Fibroblast of lung (primary cell): ENCODE measurements around the gene BBS9. TPM values are rescaled to one million over a fixed set of nuclear protein-coding genes. Genes with fewer than 3 reads are reported as not detected.

Experiments
- DNase-seq, 2 donors: peaks; one replicate each; pipeline versions ENCODE4 v3.0.0 to v3.0.0-alpha.2; 2010; ENCODE audit warnings: low read depth in 2 of 2
- H2AFZ ChIP-seq: 2 replicates; pipeline ENCODE4 v1.5.1; 2012; ENCODE audit warnings: low read length, control low read depth, inconsistent platforms
- H3K27ac ChIP-seq: 2 replicates; pipeline ENCODE4 v1.5.1; 2011; ENCODE audit warnings: low read length, control low read depth; ENCODE audit not compliant: insufficient read depth
- H3K27me3 ChIP-seq: 2 replicates; pipeline ENCODE4 v1.5.1; 2011; ENCODE audit warnings: mild to moderate bottlenecking, low read length; ENCODE audit not compliant: control insufficient read depth, insufficient read depth
- H3K36me3 ChIP-seq: 2 replicates; pipeline ENCODE4 v1.5.1; 2011; ENCODE audit warnings: low read length; ENCODE audit not compliant: control insufficient read depth, insufficient read depth
- H3K4me1 ChIP-seq: 2 replicates; pipeline ENCODE4 v1.5.1; 2011; ENCODE audit warnings: low read length; ENCODE audit not compliant: control insufficient read depth, insufficient read depth; ENCODE audit errors: extremely low read depth
- H3K4me2 ChIP-seq: 2 replicates; pipeline ENCODE4 v1.5.1; 2011; ENCODE audit warnings: low read length, control low read depth; ENCODE audit not compliant: insufficient read depth; ENCODE audit errors: extremely low read depth
- H3K4me3 ChIP-seq, 4 experiments: fragments of 200-600 bp in 1 of 4; sonication (generic) in 1 of 4; replicated peaks in 1 of 4; 2 replicates each; pipeline ENCODE4 v1.5.1; 2011 to 2016; ENCODE audit warnings: low read length in 4 of 4, low read depth in 3 of 4, mild to moderate bottlenecking in 3 of 4, control low read depth in 2 of 4, inconsistent platforms in 1 of 4, mixed read lengths in 1 of 4; ENCODE audit not compliant: insufficient read depth in 1 of 4; ENCODE audit errors: control extremely low read depth in 1 of 4
- H3K79me2 ChIP-seq: 2 replicates; pipeline ENCODE4 v1.5.1; 2012; ENCODE audit warnings: mild to moderate bottlenecking, low read length, inconsistent platforms; ENCODE audit not compliant: control insufficient read depth, insufficient read depth
- H3K9ac ChIP-seq: 2 replicates; pipeline ENCODE4 v1.5.1; 2011; ENCODE audit warnings: mild to moderate bottlenecking, low read length, control low read depth; ENCODE audit not compliant: insufficient read depth
- H3K9me3 ChIP-seq: 2 replicates; pipeline ENCODE4 v1.5.1; 2012; ENCODE audit warnings: low read depth, low read length; ENCODE audit not compliant: control insufficient read depth, insufficient read depth
- H4K20me1 ChIP-seq: 2 replicates; pipeline ENCODE4 v1.5.1; 2011; ENCODE audit warnings: low read length; ENCODE audit not compliant: control insufficient read depth, insufficient read depth; ENCODE audit errors: extremely low read depth
- EZH2 ChIP-seq: IDR thresholded peaks from 2 replicates; pipeline ENCODE4 v1.5.1; 2012; ENCODE audit warnings: low read length, control low read depth, mild to moderate bottlenecking; ENCODE audit errors: missing control alignments
- polyA plus RNA-seq, 2 donors: library from polyadenylated mRNA; depleted of rRNA in 1 of 2; stranded (reverse) in 1 of 2; unstranded in 1 of 2; fragments of >200 nt; gene quantifications; 2 replicates each; pipeline ENCODE4 v1.2.1, GENCODE V29; 2011 to 2012; ENCODE audit warnings: missing spikeins in 1 of 2
- total RNA-seq: library from RNA; depleted of rRNA; stranded (reverse); fragments of >200 nt; gene quantifications from 2 replicates; pipeline ENCODE4 v1.2.1, GENCODE V29; 2014
- TF ChIP-seq, protein P1 (sequence below), 2 donors: IDR thresholded peaks in 1 of 2; conservative IDR thresholded peaks in 1 of 2; 1 replicate in 1 of 2; 2 replicates in 1 of 2; pipeline ENCODE4 v1.5.1; 2011 to 2012; ENCODE audit warnings: low read length in 2 of 2, control low read depth in 1 of 2, inconsistent platforms in 1 of 2, low read depth in 1 of 2, mild to moderate bottlenecking in 1 of 2

BBS9 gene
- total and polyA plus RNA-seq, 2 donors (not counting 1 experiment from before 2014, with no cell fraction given), result 19.1 to 26.9 TPM

DNA sequence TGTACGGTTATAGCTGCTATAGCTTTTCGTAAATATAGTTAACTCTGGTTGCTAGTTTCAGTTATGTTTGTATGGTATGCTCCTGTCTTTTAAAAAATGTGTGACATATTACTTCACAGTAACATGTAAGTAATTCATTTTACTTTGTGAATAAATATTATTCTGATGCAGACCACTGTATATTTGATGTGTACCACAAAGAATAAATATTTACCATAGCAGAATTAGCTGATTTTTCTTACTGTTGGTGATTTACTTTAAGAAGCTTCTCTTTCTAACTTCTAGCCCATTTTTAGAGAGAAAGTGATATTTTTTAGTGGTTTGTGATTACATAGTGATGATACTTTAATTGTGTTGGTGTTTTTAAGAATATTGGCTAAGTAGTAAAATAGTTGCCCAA lies 292.8 kb downstream of the BBS9 start:
- H3K4me3 ChIP-seq, result no peak overlapping the region
- peak in 1 of 2 donors; percentile 50 for DNase-seq

DNA sequence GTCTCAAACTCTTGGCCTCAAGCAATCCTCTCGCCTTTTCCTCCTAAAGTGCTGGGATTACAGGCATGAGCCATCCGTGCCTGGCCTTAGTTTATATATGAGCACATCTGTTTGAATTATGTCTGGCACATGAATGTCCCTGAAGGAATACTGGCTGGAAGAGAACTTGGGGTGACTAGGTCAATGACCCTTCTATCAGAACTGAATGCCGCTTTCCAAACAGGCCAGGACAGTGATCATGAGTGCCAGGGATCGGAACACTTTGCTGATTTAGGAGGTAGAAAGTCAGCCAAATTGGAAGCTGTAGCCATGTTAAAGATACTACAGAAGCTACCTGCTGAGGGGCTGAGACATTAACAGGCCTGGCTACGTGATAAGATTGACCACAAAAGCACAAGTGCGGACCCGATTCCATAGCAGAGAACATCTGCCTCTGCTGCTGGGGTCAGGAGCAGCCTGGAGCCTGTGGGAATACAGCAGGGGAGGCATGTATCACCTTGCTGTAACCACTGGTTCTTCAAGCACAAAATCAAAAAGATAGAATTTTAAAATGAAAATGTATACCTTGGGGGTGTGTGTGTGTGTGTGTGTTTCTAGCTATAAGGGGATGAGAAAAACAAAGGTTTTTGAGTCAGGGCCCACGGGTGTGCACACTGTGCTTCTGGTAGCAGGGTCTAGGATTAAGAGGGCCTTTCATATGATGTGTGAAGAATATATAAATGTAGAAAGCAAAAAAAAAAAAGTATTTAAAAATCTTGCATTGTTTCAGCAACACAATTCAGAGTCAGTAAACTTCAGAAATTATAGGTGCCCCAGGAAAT lies 293.7 kb downstream of the BBS9 start:
- Histone ChIP-seq H3K36me3 (no peaks in the 10 kb centered on the region), H3K9me3 (no peaks in the 10 kb centered on the region)
- DNase-seq, result no peak

More for the DNA sequence above, 292.8 kb downstream of the BBS9 start:
- TF ChIP-seq, protein P1, sequence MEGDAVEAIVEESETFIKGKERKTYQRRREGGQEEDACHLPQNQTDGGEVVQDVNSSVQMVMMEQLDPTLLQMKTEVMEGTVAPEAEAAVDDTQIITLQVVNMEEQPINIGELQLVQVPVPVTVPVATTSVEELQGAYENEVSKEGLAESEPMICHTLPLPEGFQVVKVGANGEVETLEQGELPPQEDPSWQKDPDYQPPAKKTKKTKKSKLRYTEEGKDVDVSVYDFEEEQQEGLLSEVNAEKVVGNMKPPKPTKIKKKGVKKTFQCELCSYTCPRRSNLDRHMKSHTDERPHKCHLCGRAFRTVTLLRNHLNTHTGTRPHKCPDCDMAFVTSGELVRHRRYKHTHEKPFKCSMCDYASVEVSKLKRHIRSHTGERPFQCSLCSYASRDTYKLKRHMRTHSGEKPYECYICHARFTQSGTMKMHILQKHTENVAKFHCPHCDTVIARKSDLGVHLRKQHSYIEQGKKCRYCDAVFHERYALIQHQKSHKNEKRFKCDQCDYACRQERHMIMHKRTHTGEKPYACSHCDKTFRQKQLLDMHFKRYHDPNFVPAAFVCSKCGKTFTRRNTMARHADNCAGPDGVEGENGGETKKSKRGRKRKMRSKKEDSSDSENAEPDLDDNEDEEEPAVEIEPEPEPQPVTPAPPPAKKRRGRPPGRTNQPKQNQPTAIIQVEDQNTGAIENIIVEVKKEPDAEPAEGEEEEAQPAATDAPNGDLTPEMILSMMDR (conservative IDR thresholded peaks at IDR 0.05 in 1 of 2, IDR thresholded peaks at IDR 0.05 in 1 of 2; ENCODE audit: low read depth in 1 of 2, low read length in 2 of 2), result no peak
- Histone ChIP-seq H2AFZ (no peak overlapping the region), H3K9ac (no peak overlapping the region), H3K36me3 (no peaks in the 10 kb centered on the region), H3K27me3 (no peaks in the 10 kb centered on the region), H3K4me2 (no peak overlapping the region), H3K27ac (no peak overlapping the region), H3K4me1 (peaks cover 6% of the 10 kb centered on the region), H4K20me1 (no peaks in the 10 kb centered on the region), H3K9me3 (no peaks in the 10 kb centered on the region), H3K79me2 (no peaks in the 10 kb centered on the region)

GRCh38 chr7:33423646-33424020 lies 294.3 kb downstream of the BBS9 start:
- Histone ChIP-seq H3K4me3 (no peak overlapping the region), H3K27me3 (no peaks in the 10 kb centered on the region), H3K79me2 (no peaks in the 10 kb centered on the region), H3K9ac (no peak overlapping the region), H3K36me3 (no peaks in the 10 kb centered on the region), H3K9me3 (no peaks in the 10 kb centered on the region), H2AFZ (no peak overlapping the region), H3K27ac (no peak overlapping the region), H3K4me2 (no peak overlapping the region), H3K4me1 (no peaks in the 10 kb centered on the region), H4K20me1 (no peaks in the 10 kb centered on the region)
- TF ChIP-seq EZH2, result no peak
- TF ChIP-seq, protein P1 (conservative IDR thresholded peaks at IDR 0.05 in 1 of 2, IDR thresholded peaks at IDR 0.05 in 1 of 2; ENCODE audit: low read depth in 1 of 2, low read length in 2 of 2), result peak; percentile 30 to 32
- DNase-seq, result peak in 1 of 2 donors; percentile 13

More for the DNA sequence above, 293.7 kb downstream of the BBS9 start:
- TF ChIP-seq, protein P1 (conservative IDR thresholded peaks at IDR 0.05 in 1 of 2, IDR thresholded peaks at IDR 0.05 in 1 of 2; ENCODE audit: low read depth in 1 of 2, low read length in 2 of 2), result no peak
- TF ChIP-seq EZH2, result no peak
- Histone ChIP-seq H3K27ac (no peak overlapping the region), H3K4me2 (no peak overlapping the region), H3K9ac (no peak overlapping the region), H2AFZ (no peak overlapping the region), H3K4me1 (peaks cover 4% of the 10 kb centered on the region), H3K79me2 (no peaks in the 10 kb centered on the region), H3K27me3 (no peaks in the 10 kb centered on the region), H3K4me3 (no peak overlapping the region), H4K20me1 (no peaks in the 10 kb centered on the region)
